GM12891 (cell line): ENCODE data around the gene AHRR.
"Not testable (repeated sequence)": the region's sequence is repeated elsewhere in the genome, so short reads cannot be mapped to it uniquely, and the experiment has no call there.

Experiments used
- DNase-seq: peaks from one replicate; pipeline ENCODE4 v3.0.0; 2011; ENCODE audit warnings: low spot score; ENCODE audit not compliant: insufficient read length
- FAIRE-seq: peaks from 2 replicates; lab custom pipeline; 2011; peaks lifted over from hg19 to GRCh38; lab: Jason Lieb, UNC
- PAX5 ChIP-seq: IDR thresholded peaks from 2 replicates; pipeline ENCODE4 v1.6.1; 2011; ENCODE audit warnings: low read length, moderate library complexity, mild to moderate bottlenecking; ENCODE audit not compliant: insufficient read depth, severe bottlenecking
- POLR2A ChIP-seq: IDR thresholded peaks from 2 replicates; pipeline ENCODE4 v1.6.1; 2011; ENCODE audit warnings: low read depth, low read length, control low read depth
- POLR2AphosphoS5 ChIP-seq: IDR thresholded peaks from 2 replicates; pipeline ENCODE4 v1.6.1; 2011; ENCODE audit warnings: low read depth, low read length, control low read depth
- POU2F2 ChIP-seq: IDR thresholded peaks from 2 replicates; pipeline ENCODE4 v1.6.1; 2011; ENCODE audit warnings: low read depth, mild to moderate bottlenecking, control low read depth, low read length, moderate library complexity
- SPI1 ChIP-seq: IDR thresholded peaks from 2 replicates; pipeline ENCODE4 v1.6.1; 2011; ENCODE audit warnings: low read depth, low read length, control low read depth
- TAF1 ChIP-seq: IDR thresholded peaks from 2 replicates; pipeline ENCODE4 v1.6.1; 2011; ENCODE audit warnings: low read depth, low read length, control low read depth

Gene AHRR

DNA sequence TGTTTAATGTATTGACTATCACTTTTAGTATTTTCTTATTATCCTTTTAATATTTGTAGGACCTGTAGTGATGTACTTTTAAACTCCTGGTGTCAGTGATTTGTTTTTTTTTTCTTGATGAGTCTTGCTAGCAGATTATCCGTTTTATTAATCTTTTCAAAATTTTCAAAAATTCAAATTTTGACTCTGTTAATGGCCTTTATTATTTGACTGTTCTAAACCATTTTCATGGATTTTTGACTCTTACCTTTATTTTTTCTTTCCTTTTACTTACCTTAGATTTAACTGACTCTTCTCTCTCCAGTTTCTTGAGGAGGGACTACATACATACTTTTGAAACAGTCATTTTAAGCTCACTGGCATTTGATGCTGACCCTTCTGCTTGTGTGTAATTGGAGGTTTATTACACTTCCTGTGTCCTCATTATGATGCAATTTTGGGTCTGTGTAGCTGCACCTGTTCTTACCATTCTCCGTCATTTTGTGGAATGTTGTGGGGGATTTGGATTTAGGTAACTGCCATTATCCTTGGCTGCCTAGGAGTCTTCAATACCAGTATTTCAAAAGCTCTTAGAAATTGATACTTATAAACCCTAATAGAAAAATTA, 89.5 kb downstream of the AHRR start:
- DNase-seq: no peak
- no peak for FAIRE-seq

DNA sequence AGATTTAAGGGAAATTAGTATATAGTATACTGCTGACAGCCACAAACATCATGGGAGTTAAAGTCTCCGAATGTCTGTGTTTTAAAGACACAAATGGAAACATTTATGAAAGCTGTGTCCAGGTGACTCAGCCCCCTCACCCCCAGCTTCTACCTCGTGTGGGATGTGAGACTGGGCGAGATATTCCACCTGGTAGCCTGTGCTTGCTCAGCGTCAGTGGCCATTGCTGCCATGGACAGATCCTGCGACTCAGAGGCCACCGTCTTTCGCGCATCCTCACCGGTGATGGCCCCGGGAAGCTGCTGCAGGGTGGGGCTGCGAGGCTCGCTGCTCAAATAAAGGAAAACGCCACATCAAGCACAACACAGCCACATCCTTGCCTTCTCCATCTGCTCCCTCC, 90.2 kb downstream of the AHRR start:
- DNase-seq (no peak), FAIRE-seq (no peak)
- TF ChIP-seq POU2F2: no peak
- no peak for TF ChIP-seq TAF1
- TF ChIP-seq POLR2AphosphoS5: no peak

More for the DNA sequence above, 89.5 kb downstream of the AHRR start:
- TF ChIP-seq SPI1 (no peak), POLR2AphosphoS5 (no peak), POU2F2 (no peak), TAF1 (no peak), POLR2A (no peak), PAX5 (no peak)

DNA sequence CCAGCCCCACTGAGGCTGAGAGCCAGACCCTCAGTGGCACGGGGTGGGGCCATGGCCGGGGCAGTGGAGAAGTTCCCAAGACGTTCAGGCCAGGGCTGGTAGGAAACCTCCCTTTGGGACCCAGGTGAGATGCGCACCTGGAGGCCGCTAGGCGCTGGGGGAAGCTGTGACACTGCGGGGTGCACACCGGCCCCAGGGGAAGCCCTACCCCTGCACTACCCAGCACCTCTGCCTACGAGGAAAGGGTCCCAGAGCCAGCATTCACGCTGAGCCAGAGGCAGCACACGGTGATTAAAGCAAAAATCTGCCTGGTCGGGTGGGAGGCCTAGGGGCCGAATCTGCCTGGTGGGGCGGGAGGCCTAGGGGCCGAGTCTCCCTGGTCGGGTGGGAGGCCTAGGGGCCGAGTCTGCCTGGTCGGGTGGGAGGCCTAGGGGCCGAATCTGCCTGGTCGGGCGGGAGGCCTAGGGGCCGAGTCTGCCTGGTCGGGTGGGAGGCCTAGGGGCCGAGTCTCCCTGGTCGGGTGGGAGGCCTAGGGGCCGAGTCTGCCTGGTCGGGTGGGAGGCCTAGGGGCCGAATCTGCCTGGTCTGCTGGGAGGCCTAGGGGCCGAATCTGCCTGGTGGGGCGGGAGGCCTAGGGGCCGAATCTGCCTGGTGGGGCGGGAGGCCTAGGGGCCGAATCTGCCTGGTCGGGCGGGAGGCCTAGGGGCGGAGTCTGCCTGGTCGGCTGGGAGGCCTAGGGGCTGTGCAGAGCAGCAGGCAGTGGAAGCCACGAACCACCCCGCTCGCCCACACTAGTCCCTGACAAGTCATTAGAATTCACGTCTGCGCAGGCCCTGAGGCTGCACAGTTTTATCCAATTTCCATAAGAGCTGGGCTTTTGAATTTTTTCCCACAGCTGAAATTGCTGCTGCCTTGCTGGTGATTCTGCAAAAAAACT, 93.7 kb downstream of the AHRR start:
- peak; percentile 35 for FAIRE-seq

DNA sequence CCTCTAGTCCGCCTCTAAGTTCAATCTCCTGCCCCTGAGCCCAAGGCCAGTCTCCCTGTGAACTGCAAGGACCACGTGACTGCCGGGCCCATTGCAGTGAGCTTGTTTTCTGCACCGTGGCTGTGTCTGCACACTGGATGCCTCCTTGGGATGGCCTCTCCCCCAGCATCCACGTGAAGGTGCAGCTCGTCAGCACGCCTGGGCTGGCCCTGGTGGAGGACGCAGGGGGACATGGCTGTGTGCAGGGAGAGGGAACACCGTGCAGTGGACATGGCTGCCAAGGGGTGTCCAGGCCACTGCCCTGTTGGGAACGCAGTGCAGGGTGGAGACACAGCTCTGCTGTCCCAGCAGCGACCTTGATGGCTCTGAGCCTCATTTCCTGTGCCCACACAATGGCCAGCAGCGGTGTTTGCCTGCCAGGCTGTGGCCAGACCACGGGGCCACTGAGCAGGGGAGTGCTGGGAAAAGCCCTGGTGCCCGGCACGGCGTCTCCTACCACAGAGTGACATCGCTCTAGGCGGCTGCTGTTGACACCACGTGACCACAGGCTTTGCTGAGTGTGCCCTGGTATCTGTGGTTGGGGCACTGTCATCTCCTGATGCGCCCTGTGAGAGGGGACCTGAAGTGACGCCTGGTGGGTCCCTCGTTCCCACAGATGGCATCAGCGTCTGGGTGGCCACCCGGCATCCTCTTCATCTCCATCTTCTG, 94.6 kb downstream of the AHRR start:
- no peak for FAIRE-seq
- DNase-seq: no peak
- TF ChIP-seq SPI1: no peak
- no peak for TF ChIP-seq POLR2AphosphoS5
- no peak for TF ChIP-seq TAF1
- TF ChIP-seq PAX5: no peak
- no peak; the same call in 1 of the 2 replicates for TF ChIP-seq POLR2A
- TF ChIP-seq POU2F2: no peak

More for the DNA sequence above, 93.7 kb downstream of the AHRR start:
- DNase-seq: not testable (repeated sequence)

DNA sequence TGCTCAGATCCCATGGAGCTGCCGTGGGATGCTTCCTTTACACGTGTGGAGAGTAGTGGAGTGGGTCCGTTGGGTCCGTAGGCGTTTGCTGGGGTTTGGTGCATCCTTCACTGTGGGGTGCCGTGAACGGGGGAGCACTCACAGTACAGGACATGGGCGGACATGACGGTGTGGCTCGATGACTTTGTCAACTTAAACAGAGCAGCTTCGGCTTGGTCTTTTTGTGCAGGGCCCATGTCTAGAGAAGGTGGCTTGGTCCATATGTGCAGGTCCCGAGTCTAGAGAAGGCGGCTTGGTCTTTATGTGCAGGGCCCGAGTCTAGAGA, 95.1 kb downstream of the AHRR start:
- TF ChIP-seq TAF1: no peak
- FAIRE-seq: no peak
- no peak for DNase-seq

DNA sequence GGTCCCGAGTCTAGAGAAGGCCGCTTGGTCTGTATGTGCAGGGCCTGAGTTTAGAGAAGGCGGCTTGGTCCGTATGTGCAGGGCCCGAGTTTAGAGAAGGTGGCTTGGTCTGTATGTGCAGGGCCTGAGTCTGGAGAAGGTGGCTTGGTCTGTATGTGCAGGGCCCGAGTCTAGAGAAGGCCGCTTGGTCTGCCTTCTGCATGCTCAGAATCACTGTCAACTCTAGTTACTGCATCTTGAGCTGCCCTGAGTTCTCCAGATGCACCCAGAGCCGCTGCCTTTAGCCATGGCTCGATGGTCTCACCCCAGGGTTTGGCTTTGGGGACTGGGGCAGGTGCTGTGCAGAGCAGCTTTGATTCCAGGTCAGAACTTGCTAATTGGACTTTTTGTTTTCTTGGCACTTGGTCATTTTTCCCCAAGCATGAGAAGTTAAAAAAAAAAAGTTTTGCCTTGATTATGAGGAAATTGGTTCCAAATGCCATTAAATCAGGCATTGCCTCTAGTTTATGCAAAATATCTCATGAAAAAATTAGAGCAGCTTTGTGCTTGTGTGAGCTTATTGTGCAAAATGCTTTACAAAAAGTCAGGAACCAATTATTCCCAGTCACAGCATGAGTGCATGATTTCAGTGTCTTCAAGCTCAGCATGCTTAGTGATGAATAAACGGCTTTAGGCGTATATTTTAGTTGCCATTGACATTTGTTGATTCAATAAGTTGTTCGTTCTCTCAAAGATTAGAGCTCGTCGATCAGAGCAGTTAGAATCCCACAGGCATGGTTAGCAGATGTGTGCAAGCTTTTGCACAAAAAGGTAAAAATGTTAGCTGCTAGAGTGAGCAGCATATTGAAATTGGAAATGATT, 96.0 kb downstream of the AHRR start:
- FAIRE-seq: no peak
- TF ChIP-seq TAF1 (no peak), PAX5 (no peak), POLR2AphosphoS5 (no peak), POU2F2 (no peak), POLR2A (no peak), SPI1 (no peak)
- DNase-seq: no peak

DNA sequence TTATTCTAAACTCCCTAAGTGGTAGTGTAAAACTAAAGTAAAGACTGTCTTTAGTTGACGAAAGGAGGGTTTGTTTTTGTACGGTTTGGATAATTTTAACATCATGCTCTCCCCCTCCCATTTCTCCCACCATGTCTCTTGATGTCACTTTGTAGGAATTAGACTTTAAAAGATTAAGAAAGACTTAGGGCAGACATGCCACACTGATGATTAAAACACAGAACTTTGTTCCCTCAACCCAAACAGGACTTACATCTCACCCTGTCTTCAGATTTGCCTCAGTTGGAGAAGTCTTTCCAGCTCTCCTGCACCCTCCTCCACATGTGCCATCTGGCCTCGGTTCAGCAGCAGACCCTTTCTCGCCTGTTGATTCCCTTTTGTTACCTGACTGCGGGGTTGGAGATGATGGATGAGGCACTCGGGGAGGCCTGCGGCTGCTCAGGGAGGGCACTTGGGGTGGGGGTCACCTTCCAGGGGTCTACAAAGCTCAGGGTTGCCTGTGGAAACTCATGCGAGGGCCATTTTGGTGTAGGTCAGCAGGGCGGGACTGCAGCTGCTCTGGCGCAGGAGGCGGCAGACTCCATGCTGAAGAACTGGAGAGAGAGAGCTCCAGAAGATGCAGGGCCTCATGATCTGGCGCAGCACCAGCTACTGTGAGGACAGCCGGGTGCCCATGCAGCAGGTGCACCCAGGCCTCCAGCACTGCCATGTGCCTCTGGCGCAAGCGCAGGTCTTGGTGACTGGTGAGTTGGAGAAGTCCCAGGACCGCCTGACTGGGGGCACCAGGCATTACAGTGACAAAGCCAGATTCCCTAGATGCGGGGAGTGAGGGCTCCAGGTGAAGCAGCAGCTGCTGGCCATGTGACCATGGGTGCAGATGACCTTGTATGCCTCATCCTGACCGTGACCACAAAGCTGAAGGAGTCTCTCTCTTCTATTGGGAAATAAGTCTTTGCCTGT, 96.9 kb downstream of the AHRR start:
- TF ChIP-seq SPI1 (no peak), PAX5 (no peak), POU2F2 (no peak), POLR2AphosphoS5 (no peak), TAF1 (no peak), POLR2A (no peak)
- DNase-seq (no peak), FAIRE-seq (no peak)

DNA sequence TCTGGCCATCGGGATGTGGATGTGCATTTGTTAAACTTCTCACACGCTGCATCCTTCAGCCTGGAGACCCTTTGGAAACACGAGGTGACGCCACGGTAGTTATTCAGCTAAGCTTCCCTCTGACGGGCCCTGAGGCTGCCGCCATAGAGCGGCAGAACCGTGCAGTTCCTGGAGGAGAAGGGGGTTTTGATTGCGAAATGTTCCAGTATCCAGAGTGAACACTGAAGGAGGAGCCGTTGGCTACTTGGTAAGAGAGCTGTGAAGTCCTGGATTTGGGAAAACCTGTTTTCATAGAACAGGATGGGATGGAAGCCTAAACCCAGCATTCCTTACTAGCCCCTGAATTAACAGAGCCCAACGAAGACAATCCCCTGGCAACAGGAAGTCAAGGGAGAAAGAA, 98.5 kb downstream of the AHRR start:
- no peak for FAIRE-seq
- DNase-seq: no peak
- no peak for TF ChIP-seq PAX5
- 0 out of 2 replicates have a peak, but pooled peaks have one; percentile 26 for TF ChIP-seq POLR2AphosphoS5

DNA sequence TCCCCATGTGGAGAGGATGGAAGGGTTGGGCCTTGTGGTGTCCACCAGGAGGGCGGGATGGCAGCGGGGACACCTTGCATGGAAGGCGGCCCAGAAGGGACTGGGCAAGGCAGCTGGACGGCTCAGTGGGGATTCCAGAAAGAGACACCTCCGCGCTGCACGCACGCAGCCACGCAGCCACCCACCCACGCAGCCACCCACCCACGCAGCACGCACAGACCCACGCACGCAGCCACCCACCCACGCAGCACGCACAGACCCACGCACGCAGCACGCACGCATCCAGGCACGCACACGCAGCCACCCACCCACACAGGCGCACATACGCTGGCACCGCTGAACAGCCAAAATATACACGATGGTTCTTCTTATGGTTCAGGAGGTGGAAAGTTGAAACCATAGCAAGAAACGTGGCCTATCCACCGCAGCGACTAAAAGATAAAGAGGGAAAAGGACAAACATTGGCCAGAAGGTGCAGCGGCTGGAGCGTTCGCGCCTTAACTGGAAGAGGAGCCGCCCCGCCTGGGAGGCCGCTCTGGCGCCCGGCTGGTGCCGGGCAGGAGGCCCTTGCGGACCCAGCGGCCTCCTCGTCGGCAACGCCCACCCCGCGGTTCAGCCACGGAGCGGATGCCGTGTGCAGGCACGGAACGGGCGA, 99.2 kb downstream of the AHRR start:
- TF ChIP-seq POLR2A (no peak), POU2F2 (no peak), POLR2AphosphoS5 (peak; percentile 12; the same call in 1 of the 2 replicates)
- no peak for DNase-seq
- no peak for FAIRE-seq
